ENCODE data around the gene VARS2.
"Not testable (repeated sequence)": the region's sequence is repeated elsewhere in the genome, so short reads cannot be mapped to it uniquely, and the experiment has no call there.

The VARS2 gene

DNA sequence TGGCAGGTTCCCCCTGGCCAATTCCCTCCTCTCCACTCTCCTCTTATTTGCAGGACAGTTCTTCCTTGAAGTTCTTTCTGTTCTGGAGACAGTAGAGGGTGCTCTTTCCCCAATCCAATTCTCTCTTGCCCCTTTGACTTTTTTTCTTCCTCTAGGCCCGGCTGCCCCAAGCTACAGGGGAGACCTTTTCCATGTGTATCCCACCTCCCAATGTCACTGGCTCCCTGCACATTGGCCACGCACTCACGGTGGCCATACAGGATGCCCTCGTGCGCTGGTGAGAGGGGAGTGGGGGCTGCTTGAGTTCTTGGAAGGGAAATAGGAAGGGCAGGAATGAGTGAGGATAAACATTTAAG lies 1.5 kb downstream of the VARS2 start:
- no peak overlapping the region for H2AFZ ChIP-seq (ENCODE audit: low read length, unreplicated experiment)
- H3K27me3 ChIP-seq (ENCODE audit: insufficient read depth, low read length): no peaks in the 10 kb centered on the region
- H3K36me3 ChIP-seq (ENCODE audit: insufficient read depth, low read length): no peaks in the 10 kb centered on the region; the same call in 1 of the 2 replicates
- H3K4me1 ChIP-seq (ENCODE audit: control insufficient read depth, insufficient read depth, low read length, unreplicated experiment): peaks cover 20% of the 10 kb centered on the region
- H3K79me2 ChIP-seq (ENCODE audit: control insufficient read depth, insufficient read depth, low read length, unreplicated experiment): no peaks in the 10 kb centered on the region
- no peak overlapping the region for H3K4me3 ChIP-seq (ENCODE audit: low read depth, low read length)
- no peak overlapping the region for H3K27ac ChIP-seq (ENCODE audit: low read depth, low read length)

- Histone ChIP-seq H3K27ac (ENCODE audit: low read depth, low read length) (no peak overlapping the region), H3K4me1 (ENCODE audit: control insufficient read depth, insufficient read depth, low read length, unreplicated experiment) (peaks cover 20% of the 10 kb centered on the region), H3K4me3 (ENCODE audit: low read depth, low read length) (no peak overlapping the region), H2AFZ (ENCODE audit: low read length, unreplicated experiment) (no peak overlapping the region), H3K79me2 (ENCODE audit: control insufficient read depth, insufficient read depth, low read length, unreplicated experiment) (no peaks in the 10 kb centered on the region), H3K36me3 (ENCODE audit: insufficient read depth, low read length) (peaks cover 4% of the 10 kb centered on the region; the same call in 1 of the 2 replicates), H3K27me3 (ENCODE audit: insufficient read depth, low read length) (no peaks in the 10 kb centered on the region)
These were observed 3.0 kb downstream of the VARS2 start for GRCh38 chr6:30917041-30917440.

DNA sequence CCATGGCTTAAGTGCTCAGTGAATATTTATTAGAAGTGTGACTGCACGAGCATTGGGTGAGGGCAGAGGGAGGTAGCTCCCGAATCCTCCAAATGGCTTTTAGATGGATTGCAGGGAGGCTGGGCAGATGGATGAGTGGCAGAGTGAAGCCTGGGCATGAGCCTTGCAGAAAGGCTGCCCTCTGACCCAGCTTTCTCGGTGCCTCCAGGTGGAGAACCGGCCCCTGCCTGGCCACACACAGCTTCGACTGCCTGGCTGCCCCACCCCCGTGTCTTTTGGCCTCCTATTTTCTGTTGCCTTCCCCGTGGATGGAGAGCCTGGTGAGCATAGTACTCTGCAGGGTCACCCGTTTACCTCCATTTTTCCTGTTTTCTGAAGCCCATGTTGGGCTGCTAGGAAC lies 3.4 kb downstream of the VARS2 start:
- Histone ChIP-seq H3K79me2 (ENCODE audit: control insufficient read depth, insufficient read depth, low read length, unreplicated experiment) (no peaks in the 10 kb centered on the region), H2AFZ (ENCODE audit: low read length, unreplicated experiment) (no peak overlapping the region), H3K27me3 (ENCODE audit: insufficient read depth, low read length) (no peaks in the 10 kb centered on the region), H3K36me3 (ENCODE audit: insufficient read depth, low read length) (peaks cover 4% of the 10 kb centered on the region; the same call in 1 of the 2 replicates), H3K27ac (ENCODE audit: low read depth, low read length) (no peak overlapping the region), H3K4me3 (ENCODE audit: low read depth, low read length) (no peak overlapping the region), H3K4me1 (ENCODE audit: control insufficient read depth, insufficient read depth, low read length, unreplicated experiment) (peaks cover 20% of the 10 kb centered on the region)

GRCh38 chr6:30918670-30919069 lies 4.6 kb downstream of the VARS2 start:
- Histone ChIP-seq H3K27ac (ENCODE audit: low read depth, low read length) (no peak overlapping the region), H3K79me2 (ENCODE audit: control insufficient read depth, insufficient read depth, low read length, unreplicated experiment) (no peaks in the 10 kb centered on the region), H3K4me1 (ENCODE audit: control insufficient read depth, insufficient read depth, low read length, unreplicated experiment) (peaks cover 15% of the 10 kb centered on the region), H3K4me3 (ENCODE audit: low read depth, low read length) (no peak overlapping the region), H2AFZ (ENCODE audit: low read length, unreplicated experiment) (no peak overlapping the region), H3K27me3 (ENCODE audit: insufficient read depth, low read length) (no peaks in the 10 kb centered on the region), H3K36me3 (ENCODE audit: insufficient read depth, low read length) (peaks cover 4% of the 10 kb centered on the region; the same call in 1 of the 2 replicates)

DNA sequence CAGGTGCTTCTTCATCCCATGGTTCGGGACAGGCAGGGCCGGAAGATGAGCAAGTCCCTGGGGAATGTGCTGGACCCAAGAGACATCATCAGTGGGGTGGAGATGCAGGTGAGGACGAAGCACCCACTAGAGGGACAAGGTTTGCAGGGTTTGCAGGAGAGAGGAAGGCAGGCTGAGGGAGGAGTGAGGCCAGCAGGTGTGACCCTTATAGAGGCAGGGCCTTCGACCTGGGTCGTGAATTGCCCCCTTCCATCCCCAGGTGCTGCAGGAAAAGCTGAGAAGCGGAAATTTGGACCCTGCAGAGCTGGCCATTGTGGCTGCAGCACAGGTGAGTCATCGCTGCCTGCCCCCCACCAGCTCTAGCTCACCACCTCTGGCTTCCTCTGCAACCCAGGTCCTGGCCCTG lies 8.4 kb downstream of the VARS2 start:
- Histone ChIP-seq H3K79me2 (ENCODE audit: control insufficient read depth, insufficient read depth, low read length, unreplicated experiment) (no peaks in the 10 kb centered on the region), H3K4me1 (ENCODE audit: control insufficient read depth, insufficient read depth, low read length, unreplicated experiment) (peaks cover 5% of the 10 kb centered on the region), H3K4me3 (ENCODE audit: low read depth, low read length) (no peak overlapping the region), H3K27ac (ENCODE audit: low read depth, low read length) (no peak overlapping the region), H2AFZ (ENCODE audit: low read length, unreplicated experiment) (no peak overlapping the region), H3K27me3 (ENCODE audit: insufficient read depth, low read length) (no peaks in the 10 kb centered on the region), H3K36me3 (ENCODE audit: insufficient read depth, low read length) (peaks cover 4% of the 10 kb centered on the region; the same call in 1 of the 2 replicates)

GRCh38 chr6:30924040-30924627 lies 10.1 kb downstream of the VARS2 start:
- not testable (repeated sequence) for H2AFZ ChIP-seq (ENCODE audit: low read length, unreplicated experiment); H3K79me2 ChIP-seq (ENCODE audit: control insufficient read depth, insufficient read depth, low read length, unreplicated experiment); H3K4me3 ChIP-seq (ENCODE audit: low read depth, low read length); H3K27ac ChIP-seq (ENCODE audit: low read depth, low read length); H3K4me1 ChIP-seq (ENCODE audit: control insufficient read depth, insufficient read depth, low read length, unreplicated experiment); H3K27me3 ChIP-seq (ENCODE audit: insufficient read depth, low read length)
- peaks cover 17% of the 10 kb centered on the region; the same call in 1 of the 2 replicates for H3K36me3 ChIP-seq (ENCODE audit: insufficient read depth, low read length)

- Histone ChIP-seq H3K36me3 (ENCODE audit: insufficient read depth, low read length) (peaks cover 13% of the 10 kb centered on the region; the same call in 1 of the 2 replicates), H2AFZ (ENCODE audit: low read length, unreplicated experiment) (no peak overlapping the region), H3K4me3 (ENCODE audit: low read depth, low read length) (no peak overlapping the region), H3K27ac (ENCODE audit: low read depth, low read length) (no peak overlapping the region), H3K27me3 (ENCODE audit: insufficient read depth, low read length) (no peaks in the 10 kb centered on the region), H3K79me2 (ENCODE audit: control insufficient read depth, insufficient read depth, low read length, unreplicated experiment) (no peaks in the 10 kb centered on the region), H3K4me1 (ENCODE audit: control insufficient read depth, insufficient read depth, low read length, unreplicated experiment) (peaks cover 5% of the 10 kb centered on the region)
These were observed 12.6 kb downstream of the VARS2 start for GRCh38 chr6:30926644-30927043.

DNA sequence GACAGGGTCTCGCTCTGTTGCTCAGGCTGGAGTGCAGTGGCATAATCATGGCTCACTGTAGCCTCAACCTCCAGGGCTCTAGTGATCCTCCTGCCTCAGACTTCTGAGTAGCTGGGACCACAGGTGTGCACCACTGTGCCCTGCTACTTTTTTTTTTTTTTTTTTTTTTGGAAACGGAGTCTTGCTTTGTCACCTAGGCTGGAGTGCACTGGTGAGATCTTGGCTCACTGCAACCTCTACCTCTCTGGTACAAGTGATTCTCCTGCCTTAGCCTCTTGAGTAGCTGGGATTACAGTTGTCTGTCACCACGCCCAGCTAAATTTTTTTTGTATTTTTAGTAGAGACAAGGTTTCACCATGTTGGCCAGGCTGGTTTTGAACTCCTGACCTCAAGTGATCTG lies 13.0 kb downstream of the VARS2 start:
- H3K27ac ChIP-seq (ENCODE audit: low read depth, low read length); H3K79me2 ChIP-seq (ENCODE audit: control insufficient read depth, insufficient read depth, low read length, unreplicated experiment); H3K4me3 ChIP-seq (ENCODE audit: low read depth, low read length); H2AFZ ChIP-seq (ENCODE audit: low read length, unreplicated experiment); H3K27me3 ChIP-seq (ENCODE audit: insufficient read depth, low read length); H3K4me1 ChIP-seq (ENCODE audit: control insufficient read depth, insufficient read depth, low read length, unreplicated experiment): not testable (repeated sequence)
- peaks cover 13% of the 10 kb centered on the region; the same call in 1 of the 2 replicates for H3K36me3 ChIP-seq (ENCODE audit: insufficient read depth, low read length)

GRCh38 chr6:30928677-30929076 lies 14.6 kb downstream of the VARS2 start:
- Histone ChIP-seq H2AFZ (ENCODE audit: low read length, unreplicated experiment) (no peak overlapping the region), H3K36me3 (ENCODE audit: insufficient read depth, low read length) (peaks cover 13% of the 10 kb centered on the region; the same call in 1 of the 2 replicates), H3K4me3 (ENCODE audit: low read depth, low read length) (no peak overlapping the region)

DNA sequence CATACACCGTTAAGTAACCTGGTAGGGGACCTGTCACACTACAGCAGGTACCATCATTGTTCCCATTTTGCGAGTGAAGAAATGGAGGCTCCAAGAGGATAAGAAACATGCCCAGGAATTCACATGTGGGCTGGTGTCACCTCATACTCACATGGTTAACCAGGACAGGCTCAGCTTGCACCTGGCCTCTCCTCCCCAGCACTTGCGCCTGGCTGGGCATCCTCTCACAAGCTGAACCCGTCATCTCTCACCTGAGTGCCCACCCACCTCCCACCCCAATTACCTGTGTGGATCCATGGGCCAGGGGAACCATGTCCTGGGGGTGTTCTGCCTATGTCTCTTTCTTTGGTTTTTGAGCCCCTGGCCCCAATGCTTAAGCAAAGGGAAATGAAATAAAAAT lies 16.5 kb downstream of the VARS2 start:
- Histone ChIP-seq H3K27me3 (ENCODE audit: insufficient read depth, low read length) (no peaks in the 10 kb centered on the region), H3K4me3 (ENCODE audit: low read depth, low read length) (no peak overlapping the region), H3K36me3 (ENCODE audit: insufficient read depth, low read length) (peaks cover 13% of the 10 kb centered on the region; the same call in 1 of the 2 replicates), H3K79me2 (ENCODE audit: control insufficient read depth, insufficient read depth, low read length, unreplicated experiment) (no peaks in the 10 kb centered on the region), H2AFZ (ENCODE audit: low read length, unreplicated experiment) (no peak overlapping the region), H3K27ac (ENCODE audit: low read depth, low read length) (no peak overlapping the region), H3K4me1 (ENCODE audit: control insufficient read depth, insufficient read depth, low read length, unreplicated experiment) (peaks cover 5% of the 10 kb centered on the region)

More at GRCh38 chr6:30928677-30929076, 14.6 kb downstream of the VARS2 start:
- Histone ChIP-seq H3K27me3 (ENCODE audit: insufficient read depth, low read length) (no peaks in the 10 kb centered on the region), H3K27ac (ENCODE audit: low read depth, low read length) (no peak overlapping the region), H3K79me2 (ENCODE audit: control insufficient read depth, insufficient read depth, low read length, unreplicated experiment) (no peaks in the 10 kb centered on the region), H3K4me1 (ENCODE audit: control insufficient read depth, insufficient read depth, low read length, unreplicated experiment) (peaks cover 5% of the 10 kb centered on the region)

DNA sequence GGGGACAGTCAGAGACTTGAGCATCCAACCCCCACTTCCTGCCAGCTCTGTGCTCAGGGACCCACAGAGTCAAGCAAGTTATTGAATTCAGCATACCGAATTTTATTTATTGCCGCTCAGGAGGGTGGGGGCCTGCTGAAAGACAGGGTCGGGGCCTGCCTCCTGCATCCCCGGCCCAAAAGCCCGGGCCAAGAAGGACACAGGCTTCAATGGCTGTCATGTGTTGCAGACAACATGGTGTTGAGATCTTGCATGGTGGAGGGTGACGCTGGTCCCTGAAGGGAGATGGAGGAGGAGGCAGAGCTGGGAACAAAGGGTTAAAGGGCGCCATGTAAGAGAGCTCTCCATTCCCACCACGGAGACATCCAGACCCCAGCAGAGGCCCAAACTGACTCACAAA lies 17.2 kb downstream of the VARS2 start:
- no peak overlapping the region for H3K4me3 ChIP-seq (ENCODE audit: low read depth, low read length)
- H3K27me3 ChIP-seq (ENCODE audit: insufficient read depth, low read length): no peaks in the 10 kb centered on the region
- H3K27ac ChIP-seq (ENCODE audit: low read depth, low read length): no peak overlapping the region
- no peaks in the 10 kb centered on the region for H3K79me2 ChIP-seq (ENCODE audit: control insufficient read depth, insufficient read depth, low read length, unreplicated experiment)
- H3K4me1 ChIP-seq (ENCODE audit: control insufficient read depth, insufficient read depth, low read length, unreplicated experiment): peaks cover 5% of the 10 kb centered on the region
- H2AFZ ChIP-seq (ENCODE audit: low read length, unreplicated experiment): no peak overlapping the region
- H3K36me3 ChIP-seq (ENCODE audit: insufficient read depth, low read length): peaks cover 13% of the 10 kb centered on the region; the same call in 1 of the 2 replicates

Measured in ACC112 (cell line).